Measurements from ENCODE around the gene LRRC42.

The LRRC42 gene

DNA sequence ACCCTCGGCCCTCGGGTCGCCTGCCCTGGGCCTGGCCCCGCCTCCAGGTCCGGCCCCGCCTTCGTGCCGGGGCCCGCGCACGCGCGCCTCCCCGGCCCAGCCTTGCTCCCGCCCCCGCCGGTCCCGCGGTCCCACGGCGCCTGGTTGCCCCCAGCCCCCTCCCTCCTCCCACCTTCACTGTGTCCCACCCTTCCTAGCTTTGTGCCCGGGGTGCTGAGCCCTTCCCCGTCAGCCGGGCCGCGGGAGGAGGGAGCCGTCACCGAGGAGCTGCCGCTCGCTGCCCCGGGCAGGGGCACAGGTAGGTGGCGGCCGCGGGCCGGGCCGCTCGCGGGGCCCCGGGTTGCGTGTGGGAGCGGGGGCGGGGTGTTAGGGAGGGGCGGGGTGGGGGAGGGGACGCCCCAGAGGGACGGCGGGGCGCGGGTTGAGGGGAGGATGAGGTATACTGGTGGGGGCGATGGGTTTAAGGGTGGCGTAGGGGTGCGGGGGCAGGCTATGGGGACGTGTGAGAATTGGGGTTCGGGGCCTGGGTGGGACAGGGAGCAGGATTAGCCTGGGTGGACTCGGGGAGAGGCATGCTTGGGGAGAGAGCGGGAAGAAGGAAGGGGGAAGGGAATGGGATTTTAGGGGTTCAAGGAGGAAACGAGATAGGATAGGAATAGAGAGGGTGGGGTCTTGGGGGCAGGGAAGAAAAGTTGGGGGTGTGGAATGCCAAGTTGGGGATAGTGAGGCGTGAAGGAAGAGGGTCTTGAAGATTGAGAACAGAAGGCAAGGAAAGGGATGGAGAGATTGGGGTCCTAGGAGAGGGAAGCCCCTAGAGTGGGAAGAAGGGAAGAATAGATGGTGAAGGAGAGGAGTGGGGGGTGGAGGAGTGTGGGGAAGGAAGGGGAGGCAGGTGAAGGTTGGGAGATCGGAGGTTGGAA, at the start of gene LRRC42:
Gene LRRC42 (plus strand): TSS at position 99 of the 920 bp plus-strand sequence. CDS start 5,650 bp downstream, outside the sequence.
- DNase-seq (ENCODE audit: low read depth in 4 of 4, low spot score in 1 of 4), result no peak

- no peak for DNase-seq (ENCODE audit: low read depth in 4 of 4, low spot score in 1 of 4)
Measured at GRCh38 chr1:53896635-53897229, 49.4 kb upstream of the LRRC42 start.

GRCh38 chr1:53899206-53899628, 46.9 kb upstream of the LRRC42 start:
- no peak for DNase-seq (ENCODE audit: low read depth in 4 of 4, low spot score in 1 of 4)

DNA sequence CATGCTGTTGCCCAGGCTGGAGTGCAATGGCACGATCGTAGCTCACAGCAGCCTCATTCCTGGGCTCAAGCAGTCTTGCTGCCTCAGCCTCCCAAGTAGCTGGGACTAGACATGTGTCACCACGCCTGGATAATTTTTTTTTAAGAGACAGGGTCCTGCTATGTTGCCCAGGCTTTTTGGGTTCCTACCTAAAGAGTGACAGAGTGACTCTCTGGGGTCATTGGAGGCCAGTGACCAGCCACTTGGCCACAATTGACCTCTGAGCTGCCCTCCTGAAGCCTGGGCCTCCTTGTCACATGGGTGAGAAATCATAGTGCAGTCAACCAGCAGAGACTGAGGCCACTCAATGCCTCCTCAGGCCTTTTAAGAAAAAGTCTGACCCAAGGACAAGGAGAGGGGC, 46.4 kb upstream of the LRRC42 start:
- DNase-seq (ENCODE audit: low read depth in 4 of 4, low spot score in 1 of 4), result no peak

DNA sequence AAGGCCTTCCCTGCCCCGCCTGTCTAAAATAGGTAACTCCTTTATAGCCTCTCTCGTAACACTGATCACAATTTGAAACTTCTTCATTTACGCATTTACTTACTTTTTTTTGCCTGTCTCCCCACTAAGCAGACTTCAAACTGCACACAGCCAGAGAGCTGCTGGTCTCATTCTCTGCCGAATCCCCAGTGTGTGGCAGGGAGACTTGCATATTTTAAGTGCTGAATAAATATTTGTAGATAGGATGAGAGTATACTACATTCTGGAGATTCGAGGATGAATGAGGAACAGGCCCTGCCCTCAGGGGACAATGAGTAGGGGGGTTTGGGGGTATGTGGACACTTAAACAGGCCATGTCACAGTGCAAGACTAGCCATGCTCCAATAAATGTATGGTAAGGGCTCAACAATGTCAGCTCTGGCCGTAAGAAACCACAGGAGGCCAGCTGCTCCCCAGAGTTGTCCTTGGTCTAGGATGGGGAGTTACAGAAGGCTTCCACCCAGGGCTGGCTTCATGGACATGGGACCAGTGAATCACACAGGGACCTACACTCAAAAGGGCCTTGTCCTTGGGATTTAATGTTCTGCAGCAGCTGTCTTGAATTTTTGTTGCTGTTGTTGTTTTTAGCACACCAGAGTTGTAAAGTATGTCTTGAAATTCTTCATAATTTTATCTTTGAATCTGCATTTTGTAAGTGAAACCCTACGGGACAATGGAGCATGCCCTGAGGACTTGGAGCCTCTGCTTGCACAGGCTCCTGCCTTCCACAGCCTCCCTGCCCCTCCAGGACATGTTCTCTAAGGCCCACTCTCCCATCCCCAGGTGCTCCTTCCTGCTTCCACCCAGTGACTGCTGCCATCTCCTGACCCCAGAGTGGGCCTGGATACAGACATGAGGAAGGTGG, 43.7 kb upstream of the LRRC42 start:
- no peak for DNase-seq (ENCODE audit: low read depth in 4 of 4, low spot score in 1 of 4)

DNA sequence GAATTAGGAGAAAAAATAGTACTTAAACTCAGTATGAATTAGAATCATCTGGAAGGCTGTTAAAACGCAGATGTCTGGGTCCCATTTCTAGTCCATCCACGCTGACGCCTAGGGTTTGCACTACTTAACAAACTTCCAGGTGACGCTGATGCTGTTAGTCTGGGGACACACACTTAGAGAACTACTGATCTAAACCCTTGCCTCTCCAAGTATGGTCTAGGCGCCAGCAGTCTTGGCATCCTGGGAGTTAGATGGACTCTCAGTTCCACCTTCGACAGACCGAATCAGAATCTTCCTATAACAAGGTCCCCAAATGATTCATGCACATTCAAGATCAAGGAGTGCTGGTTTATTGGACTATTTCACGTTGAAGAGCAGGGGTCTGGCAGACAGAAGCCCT, 40.6 kb upstream of the LRRC42 start:
- DNase-seq (ENCODE audit: low read depth in 4 of 4, low spot score in 1 of 4), result no peak

GRCh38 chr1:53906121-53906520, 40.0 kb upstream of the LRRC42 start:
- DNase-seq (ENCODE audit: low read depth in 4 of 4, low spot score in 1 of 4), result no peak

GRCh38 chr1:53909946-53910345, 36.2 kb upstream of the LRRC42 start:
- DNase-seq (ENCODE audit: low read depth in 4 of 4, low spot score in 1 of 4), result no peak

DNA sequence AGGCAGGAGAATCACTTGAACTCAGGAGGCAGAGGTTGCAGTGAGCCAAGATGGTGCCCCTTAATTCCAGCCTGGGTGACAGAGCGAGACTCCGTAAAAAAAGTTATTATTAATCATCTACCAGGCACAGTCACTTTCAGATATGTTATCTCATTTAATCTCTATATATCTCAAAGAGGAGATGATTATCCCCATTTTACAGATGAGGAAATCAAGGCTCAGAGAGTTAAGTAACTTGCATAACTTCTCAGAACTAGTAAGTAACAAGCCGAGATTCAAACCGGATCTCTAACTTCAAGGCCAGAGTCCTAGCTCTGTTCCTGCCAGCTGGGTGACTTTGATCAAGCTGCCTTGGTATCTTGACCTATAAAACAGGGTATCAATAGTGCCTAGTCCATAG, 34.7 kb upstream of the LRRC42 start:
- DNase-seq (ENCODE audit: low read depth in 4 of 4, low spot score in 1 of 4), result no peak

DNA sequence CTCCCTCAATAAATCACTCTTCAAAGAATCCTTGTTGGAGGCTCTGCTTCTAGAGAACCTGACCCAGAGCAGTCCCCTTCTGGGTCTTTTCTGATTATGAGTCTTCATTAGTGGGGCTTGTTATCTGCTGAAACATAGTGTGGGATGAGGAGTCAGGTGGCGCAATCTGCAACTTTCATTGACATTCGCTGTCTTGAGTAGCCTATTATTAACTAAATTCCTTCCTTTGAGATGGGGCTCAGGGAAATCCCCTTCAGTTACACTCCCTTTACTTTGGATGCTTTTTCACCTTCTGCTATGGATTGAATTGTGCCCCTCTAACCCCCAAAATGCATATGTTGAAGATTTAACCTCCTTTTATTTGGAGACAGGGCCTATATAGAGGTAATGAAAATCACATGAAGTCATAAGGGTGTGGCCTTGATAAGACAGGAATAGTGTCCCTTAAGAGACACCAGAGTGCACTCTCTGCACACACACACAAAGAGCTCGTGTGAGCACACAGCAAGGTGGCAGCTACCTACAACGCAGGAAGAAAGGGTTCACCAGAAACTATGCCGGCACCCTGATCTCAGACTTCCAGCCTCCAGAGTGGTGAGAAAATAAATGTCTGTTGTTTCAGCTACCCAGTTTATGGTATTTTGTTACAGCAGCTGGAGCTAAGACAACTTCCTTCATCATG, 32.7 kb upstream of the LRRC42 start:
- no peak for DNase-seq (ENCODE audit: low read depth in 4 of 4, low spot score in 1 of 4)

GRCh38 chr1:53918343-53918742, 27.8 kb upstream of the LRRC42 start:
- DNase-seq (ENCODE audit: low read depth in 4 of 4, low spot score in 1 of 4), result no peak

DNA sequence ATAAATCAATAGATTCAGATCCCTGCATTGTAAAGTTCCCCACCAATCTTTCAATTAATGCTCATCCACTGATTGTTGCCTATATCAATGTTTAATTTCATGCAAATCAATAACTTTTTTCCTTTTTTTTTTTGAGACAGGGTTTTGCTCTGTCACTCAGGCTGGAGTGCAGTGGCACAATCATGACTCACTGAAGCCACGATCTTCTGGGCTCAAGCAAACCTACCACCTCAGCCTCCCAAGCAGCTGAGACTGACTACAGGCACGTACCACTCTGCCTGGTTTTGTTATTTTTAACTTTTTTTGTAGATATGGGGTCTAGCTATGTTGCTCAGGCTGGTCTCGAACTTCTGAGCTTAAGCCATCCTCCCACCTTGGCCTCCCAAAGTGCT, 26.5 kb upstream of the LRRC42 start:
- no peak for DNase-seq (ENCODE audit: low read depth in 4 of 4, low spot score in 1 of 4)

DNA sequence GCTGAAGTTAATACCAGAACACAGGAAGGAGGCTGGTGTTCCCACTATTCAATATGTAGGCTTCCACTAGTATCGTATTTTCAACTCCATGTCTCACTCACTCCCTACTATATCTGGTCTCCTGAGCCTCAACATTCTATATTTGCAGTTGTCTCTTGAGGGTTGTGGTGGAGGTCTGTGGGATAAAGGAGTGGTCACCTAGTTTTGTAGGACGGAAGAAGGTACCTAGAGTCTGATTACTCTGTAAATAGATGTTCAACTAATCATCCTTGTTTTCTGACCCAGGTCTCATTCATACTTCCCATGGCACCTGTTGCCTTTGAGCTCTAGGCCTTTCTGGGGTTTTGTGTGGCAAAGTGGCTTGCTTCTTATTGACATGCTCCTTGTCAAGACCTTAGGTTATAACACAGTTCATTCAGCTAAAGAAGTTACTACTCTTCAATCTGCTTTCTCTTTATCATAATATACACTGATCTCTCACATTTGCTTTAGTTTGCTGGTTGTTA, 18.7 kb upstream of the LRRC42 start:
- no peak for DNase-seq (ENCODE audit: low read depth in 4 of 4, low spot score in 1 of 4)

DNA sequence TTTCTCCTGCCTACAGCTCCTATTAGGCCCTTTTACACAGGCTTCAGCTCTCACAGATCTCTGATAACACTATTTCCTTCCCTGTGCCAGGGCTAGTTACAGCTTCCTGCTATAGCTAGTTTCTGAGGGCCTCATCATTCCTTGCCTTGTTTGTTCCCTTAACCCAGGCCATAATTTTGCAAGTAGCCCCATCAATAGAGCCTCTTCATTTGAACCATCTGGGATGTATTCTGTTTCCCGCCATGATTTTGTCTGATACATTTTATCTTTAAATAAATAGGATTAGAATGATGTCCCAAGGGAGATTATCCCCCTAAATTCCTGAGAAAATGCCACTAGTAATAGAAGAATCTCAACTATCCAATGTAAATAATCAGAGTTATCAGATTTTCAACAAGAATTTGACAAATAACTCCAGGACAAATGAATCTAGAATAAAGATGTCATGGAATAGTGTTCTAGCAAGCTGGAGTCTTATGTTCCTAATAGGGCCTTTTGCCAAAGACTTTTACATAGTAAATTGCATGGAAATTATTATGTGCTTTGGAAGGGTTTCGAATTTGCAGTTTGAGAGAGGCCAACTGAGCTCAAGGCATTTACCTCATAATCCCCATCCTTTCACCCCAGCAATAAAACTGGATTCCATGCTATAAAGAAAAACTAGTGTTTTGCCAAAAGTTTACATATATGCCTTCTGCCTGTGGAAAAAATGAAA, 16.7 kb upstream of the LRRC42 start:
- DNase-seq (ENCODE audit: low read depth in 4 of 4, low spot score in 1 of 4), result no peak

GRCh38 chr1:53930932-53931331, 15.2 kb upstream of the LRRC42 start:
- DNase-seq (ENCODE audit: low read depth in 4 of 4, low spot score in 1 of 4), result no peak

DNA sequence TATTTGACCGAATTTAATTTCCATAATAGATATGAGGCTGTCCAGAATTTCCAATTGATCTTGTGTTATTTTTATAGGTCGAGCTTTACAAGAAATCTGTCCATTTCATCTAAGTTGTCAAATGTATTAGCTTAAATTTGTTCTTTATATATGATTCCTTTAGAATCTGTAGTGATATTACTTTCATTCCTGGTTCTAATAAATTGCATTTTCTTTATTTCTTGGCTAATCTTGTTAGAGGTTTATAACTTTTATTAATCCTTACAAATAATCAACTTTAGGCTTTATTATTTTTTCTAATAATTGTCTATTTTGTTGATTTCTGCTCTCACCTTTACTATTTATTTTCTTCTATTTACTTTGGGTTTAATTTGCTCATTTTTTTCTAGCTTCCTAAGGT, 14.6 kb upstream of the LRRC42 start:
- no peak for DNase-seq (ENCODE audit: low read depth in 4 of 4, low spot score in 1 of 4)

GRCh38 chr1:53934170-53934765, 11.9 kb upstream of the LRRC42 start:
- DNase-seq (ENCODE audit: low read depth in 4 of 4, low spot score in 1 of 4), result no peak

DNA sequence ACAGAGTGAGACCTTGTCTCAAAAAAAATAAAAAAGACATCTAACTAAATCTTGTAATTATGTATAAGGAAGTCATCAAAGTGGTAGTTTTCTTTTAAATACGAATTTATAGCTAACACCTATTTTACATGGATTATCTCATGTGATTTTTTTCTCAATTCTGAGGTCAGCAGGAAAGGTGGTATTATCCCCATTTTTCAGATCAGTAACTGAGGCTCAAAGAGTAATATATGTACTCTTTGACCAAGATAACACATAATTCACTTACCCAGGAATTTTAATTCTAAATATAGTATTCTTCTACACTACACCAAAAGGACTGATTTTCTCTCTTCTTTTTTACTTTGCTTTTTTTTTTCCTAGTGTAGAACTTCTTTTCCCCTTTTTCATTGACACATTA, 9.7 kb upstream of the LRRC42 start:
- no peak for DNase-seq (ENCODE audit: low read depth in 4 of 4, low spot score in 1 of 4)

GRCh38 chr1:53938136-53938830, 7.9 kb upstream of the LRRC42 start:
- no peak for DNase-seq (ENCODE audit: low read depth in 4 of 4, low spot score in 1 of 4)

Measured in stimulated activated CD4-positive, alpha-beta T cell treated with anti-CD3 and anti-CD28 coated beads, Interleukin-1b, Interleukin-23, amount 100 ng/mL, for 24 hours (primary cell).